ENCODE results near the gene NFKB1.

NFKB1 gene

GRCh38 chr4:102629673-102630072 is 128.5 kb downstream of the NFKB1 start:
- ChIA-PET POLR2A (no interaction called here), CTCF (interaction anchor here (1.1 kb wide), 1 partner anchor 9 kb away, joined by 3 read pairs; no protein-coding TSS in a partner anchor)
- no peak for TF ChIP-seq CTCF (IDR thresholded peaks at IDR 0.05; ENCODE audit: insufficient read depth, low read length, missing control alignments)
- H3K4me3 ChIP-seq (ENCODE audit: low read depth, low read length), result no peak overlapping the region
- DNase-seq (ENCODE audit: low read depth, low spot score), result no peak

GRCh38 chr4:102631616-102632015 is 130.5 kb downstream of the NFKB1 start:
- TF ChIP-seq CTCF (IDR thresholded peaks at IDR 0.05; ENCODE audit: insufficient read depth, low read length, missing control alignments), result no peak
- ChIA-PET POLR2A (no interaction called here), CTCF (interaction anchor here (2.2 kb wide), 1 partner anchor 11 kb away, joined by 6 read pairs; no protein-coding TSS in a partner anchor)
- DNase-seq (ENCODE audit: low read depth, low spot score), result no peak
- H3K4me3 ChIP-seq (ENCODE audit: low read depth, low read length), result no peak overlapping the region

GRCh38 chr4:102632241-102633065 is 131.3 kb downstream of the NFKB1 start:
- no peak for DNase-seq (ENCODE audit: low read depth, low spot score)
- no peak for TF ChIP-seq CTCF (IDR thresholded peaks at IDR 0.05; ENCODE audit: insufficient read depth, low read length, missing control alignments)
- H3K4me3 ChIP-seq (ENCODE audit: low read depth, low read length), result no peak overlapping the region
- ChIA-PET CTCF (interaction anchor here (2.2 to 3.0 kb wide), 2 partner anchors 8 to 12 kb away, joined by 6 to 11 read pairs; no protein-coding TSS in a partner anchor), POLR2A (interaction anchor here (0.6 kb wide), 1 partner anchor 32 kb away, joined by 3 read pairs; no protein-coding TSS in a partner anchor)

- ChIA-PET POLR2A (no interaction called here), CTCF (interaction anchor here (2.2 to 3.0 kb wide), 2 partner anchors 9 to 12 kb away, joined by 6 to 11 read pairs; no protein-coding TSS in a partner anchor)
- no peak for DNase-seq (ENCODE audit: low read depth, low spot score)
- TF ChIP-seq CTCF (IDR thresholded peaks at IDR 0.05; ENCODE audit: insufficient read depth, low read length, missing control alignments), result no peak
- no peak overlapping the region for H3K4me3 ChIP-seq (ENCODE audit: low read depth, low read length)
These were observed 131.9 kb downstream of the NFKB1 start for GRCh38 chr4:102633100-102633499.

- no peak overlapping the region for H3K4me3 ChIP-seq (ENCODE audit: low read depth, low read length)
- ChIA-PET POLR2A (no interaction called here), CTCF (interaction anchor here (0.9 kb wide), 2 partner anchors 17 to 371 kb away, joined by 3 to 4 read pairs; no protein-coding TSS in a partner anchor)
- DNase-seq (ENCODE audit: low read depth, low spot score), result no peak
- TF ChIP-seq CTCF (IDR thresholded peaks at IDR 0.05; ENCODE audit: insufficient read depth, low read length, missing control alignments), result no peak
These were observed 136.2 kb downstream of the NFKB1 start for GRCh38 chr4:102637391-102637790.

- no peak for TF ChIP-seq CTCF (IDR thresholded peaks at IDR 0.05; ENCODE audit: insufficient read depth, low read length, missing control alignments)
- no peak overlapping the region for H3K4me3 ChIP-seq (ENCODE audit: low read depth, low read length)
- CTCF ChIA-PET, result no interaction called here
- POLR2A ChIA-PET, result no interaction called here
- DNase-seq (ENCODE audit: low read depth, low spot score), result no peak
These were observed 137.5 kb downstream of the NFKB1 start for GRCh38 chr4:102638621-102639020.

Data from AG04449 (cell line).